GM12878 (cell line): ENCODE measurements around the gene FLVCR2.

Experiments used
- CTCF ChIP-seq, 3 experiments: IDR thresholded peaks in 2 of 3; conservative IDR thresholded peaks in 1 of 3; 2 replicates each; pipeline ENCODE4 v1.5.1; 2011; ENCODE audit warnings: low read depth in 3 of 3, low read length in 3 of 3, mild to moderate bottlenecking in 3 of 3, control low read depth in 2 of 3, moderate library complexity in 2 of 3, inconsistent platforms in 1 of 3, mixed read lengths in 1 of 3; ENCODE audit not compliant: control insufficient read depth in 2 of 3, insufficient read depth in 1 of 3; ENCODE audit errors: extremely low read depth in 1 of 3
- EZH2 ChIP-seq: IDR thresholded peaks from 2 replicates; pipeline ENCODE4 v1.6.1; 2012; ENCODE audit warnings: low read depth, mild to moderate bottlenecking, control low read depth, inconsistent platforms, low read length, borderline replicate concordance; ENCODE audit not compliant: control insufficient read depth
- POLR2AphosphoS5 ChIP-seq: IDR thresholded peaks from 2 replicates; pipeline ENCODE4 v1.6.1; 2011; ENCODE audit warnings: mild to moderate bottlenecking, low read length, inconsistent platforms
- REST ChIP-seq: IDR thresholded peaks from 2 replicates; pipeline ENCODE4 v1.6.1; 2012; ENCODE audit warnings: mild to moderate bottlenecking, low read depth, low read length
- USF2 ChIP-seq: IDR thresholded peaks from 2 replicates; pipeline ENCODE4 v1.6.1; 2011; ENCODE audit warnings: low read depth, low read length, improper control_type of control experiment, borderline replicate concordance
- TF ChIP-seq, protein P1 (sequence below): fragments of 450-650 bp; IDR thresholded peaks from 2 replicates; pipeline ENCODE4 v1.6.1; 2016; ENCODE audit warnings: mild to moderate bottlenecking

GRCh38 chr14:75566752-75567151, 11.7 kb upstream of the FLVCR2 start:
- no peak for TF ChIP-seq CTCF (IDR thresholded peaks at IDR 0.05 in 2 of 3, conservative IDR thresholded peaks at IDR 0.05 in 1 of 3; ENCODE audit: control insufficient read depth in 2 of 3, extremely low read depth in 1 of 3, insufficient read depth in 1 of 3, low read depth in 3 of 3, low read length in 3 of 3)
- TF ChIP-seq, protein P1, sequence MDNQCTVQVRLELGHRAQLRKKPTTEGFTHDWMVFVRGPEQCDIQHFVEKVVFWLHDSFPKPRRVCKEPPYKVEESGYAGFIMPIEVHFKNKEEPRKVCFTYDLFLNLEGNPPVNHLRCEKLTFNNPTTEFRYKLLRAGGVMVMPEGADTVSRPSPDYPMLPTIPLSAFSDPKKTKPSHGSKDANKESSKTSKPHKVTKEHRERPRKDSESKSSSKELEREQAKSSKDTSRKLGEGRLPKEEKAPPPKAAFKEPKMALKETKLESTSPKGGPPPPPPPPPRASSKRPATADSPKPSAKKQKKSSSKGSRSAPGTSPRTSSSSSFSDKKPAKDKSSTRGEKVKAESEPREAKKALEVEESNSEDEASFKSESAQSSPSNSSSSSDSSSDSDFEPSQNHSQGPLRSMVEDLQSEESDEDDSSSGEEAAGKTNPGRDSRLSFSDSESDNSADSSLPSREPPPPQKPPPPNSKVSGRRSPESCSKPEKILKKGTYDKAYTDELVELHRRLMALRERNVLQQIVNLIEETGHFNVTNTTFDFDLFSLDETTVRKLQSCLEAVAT = no peak
- TF ChIP-seq EZH2 = no peak
- TF ChIP-seq REST = no peak
- TF ChIP-seq POLR2AphosphoS5 = no peak
- no peak for TF ChIP-seq USF2
